GM15510 (cell line): Measurements from ENCODE around the gene PRDM12.

Experiments
- POLR2A ChIP-seq: IDR thresholded peaks from 3 replicates; pipeline ENCODE4 v1.6.1; 2011; ENCODE audit warnings: borderline replicate concordance; ENCODE audit not compliant: insufficient read length; ENCODE audit errors: extremely low read depth

PRDM12 gene

GRCh38 chr9:130633336-130634190 lies 30.8 kb upstream of the PRDM12 start:
- TF ChIP-seq POLR2A: no peak

GRCh38 chr9:130634191-130634768 lies 30.1 kb upstream of the PRDM12 start:
- TF ChIP-seq POLR2A: no peak

GRCh38 chr9:130634801-130635200 lies 29.6 kb upstream of the PRDM12 start:
- no peak for TF ChIP-seq POLR2A

- no peak for TF ChIP-seq POLR2A
These were observed 29.1 kb upstream of the PRDM12 start for GRCh38 chr9:130635306-130635705.

- TF ChIP-seq POLR2A: no peak
These were observed 28.4 kb upstream of the PRDM12 start for GRCh38 chr9:130635721-130636647.

GRCh38 chr9:130636648-130637020 lies 27.8 kb upstream of the PRDM12 start:
- no peak for TF ChIP-seq POLR2A

- no peak for TF ChIP-seq POLR2A
These were observed 25.9 kb upstream of the PRDM12 start for GRCh38 chr9:130638284-130639123.

- no peak for TF ChIP-seq POLR2A
These were observed 25.1 kb upstream of the PRDM12 start for GRCh38 chr9:130639124-130639765.

GRCh38 chr9:130639866-130640555 lies 24.4 kb upstream of the PRDM12 start:
- TF ChIP-seq POLR2A: no peak

- TF ChIP-seq POLR2A: no peak
These were observed 23.7 kb upstream of the PRDM12 start for GRCh38 chr9:130640681-130641080.

- TF ChIP-seq POLR2A: no peak
These were observed 21.5 kb upstream of the PRDM12 start for GRCh38 chr9:130642926-130643325.

- no peak for TF ChIP-seq POLR2A
These were observed 13.2 kb upstream of the PRDM12 start for GRCh38 chr9:130651221-130651620.

- TF ChIP-seq POLR2A: no peak
These were observed 12.6 kb upstream of the PRDM12 start for GRCh38 chr9:130651752-130652151.
